ENCODE data around the gene OTOGL. TPM values are rescaled to one million over a fixed set of nuclear protein-coding genes. Genes with fewer than 3 reads are reported as not detected.

The OTOGL gene
- total RNA-seq, 4 donors from 2014 or later, result 0.21 to 0.60 (median 0.44) TPM; not detected in 1

- Histone ChIP-seq H3K27me3 (no peaks in the 10 kb centered on the region), H3K4me1 (peaks cover 0 to 13% (median 4%) of the 10 kb centered on the region in 4 donors), H3K36me3 (no peaks in the 10 kb centered on the region), H3K4me3 (no peak overlapping the region), H3K27ac (no peak overlapping the region), H3K9me3 (no peaks in the 10 kb centered on the region)
- 18 to 22% methylated on average over 3 of the region's 3 CpGs for WGBS, 2 donors
- no peak for DNase-seq (ENCODE audit: low spot score in 2 of 2)
- no peak for TF ChIP-seq EP300 (IDR thresholded peaks at IDR 0.05)
- no peak for TF ChIP-seq CTCF (IDR thresholded peaks at IDR 0.05)
- no peak for TF ChIP-seq POLR2A (IDR thresholded peaks at IDR 0.05)
Observed at GRCh38 chr12:80230068-80230467, 130.7 kb downstream of the OTOGL start.

- H3K27ac ChIP-seq, result no peak overlapping the region
- H3K27me3 ChIP-seq, result no peaks in the 10 kb centered on the region
- H3K4me1 ChIP-seq, result peaks cover 0 to 13% (median 4%) of the 10 kb centered on the region in 4 donors
- WGBS, 2 donors, result 55 to 75% methylated on average over 1 of the region's 1 CpG
- no peak overlapping the region for H3K4me3 ChIP-seq
- no peaks in the 10 kb centered on the region for H3K9me3 ChIP-seq
- no peak for DNase-seq (ENCODE audit: low spot score in 2 of 2)
- no peak for TF ChIP-seq EP300 (IDR thresholded peaks at IDR 0.05)
- no peak for TF ChIP-seq POLR2A (IDR thresholded peaks at IDR 0.05)
- no peak for TF ChIP-seq CTCF (IDR thresholded peaks at IDR 0.05)
- no peaks in the 10 kb centered on the region for H3K36me3 ChIP-seq
Observed at GRCh38 chr12:80232837-80233236, 133.5 kb downstream of the OTOGL start.

- Histone ChIP-seq H3K27ac (no peak overlapping the region), H3K9me3 (no peaks in the 10 kb centered on the region), H3K4me3 (no peak overlapping the region), H3K4me1 (peaks cover 0 to 13% (median 4%) of the 10 kb centered on the region in 4 donors), H3K27me3 (no peaks in the 10 kb centered on the region), H3K36me3 (no peaks in the 10 kb centered on the region)
- no peak for DNase-seq (ENCODE audit: low spot score in 2 of 2)
- TF ChIP-seq EP300 (IDR thresholded peaks at IDR 0.05) (no peak), CTCF (IDR thresholded peaks at IDR 0.05) (no peak)
Observed at GRCh38 chr12:80233926-80234325, 134.6 kb downstream of the OTOGL start.

GRCh38 chr12:80234667-80235066 lies 135.3 kb downstream of the OTOGL start:
- 72 to 74% methylated on average over 3 of the region's 3 CpGs for WGBS, 2 donors
- Histone ChIP-seq H3K27ac (no peak overlapping the region), H3K27me3 (no peaks in the 10 kb centered on the region), H3K36me3 (no peaks in the 10 kb centered on the region), H3K9me3 (no peaks in the 10 kb centered on the region), H3K4me1 (peaks cover 0 to 9% (median 3%) of the 10 kb centered on the region in 4 donors), H3K4me3 (no peak overlapping the region)
- DNase-seq (ENCODE audit: low spot score in 2 of 2), result no peak
- TF ChIP-seq CTCF (IDR thresholded peaks at IDR 0.05), result no peak
- no peak for TF ChIP-seq POLR2A (IDR thresholded peaks at IDR 0.05)
- TF ChIP-seq EP300 (IDR thresholded peaks at IDR 0.05), result no peak

GRCh38 chr12:80235944-80236343 lies 136.6 kb downstream of the OTOGL start:
- Histone ChIP-seq H3K9me3 (peaks cover 0 to 3% (median 0%) of the 10 kb centered on the region in 4 donors), H3K27ac (no peak overlapping the region), H3K4me3 (no peak overlapping the region), H3K4me1 (no peaks in the 10 kb centered on the region), H3K36me3 (no peaks in the 10 kb centered on the region), H3K27me3 (no peaks in the 10 kb centered on the region)
- TF ChIP-seq EP300 (IDR thresholded peaks at IDR 0.05), result no peak
- TF ChIP-seq POLR2A (IDR thresholded peaks at IDR 0.05), result no peak
- TF ChIP-seq CTCF (IDR thresholded peaks at IDR 0.05), result no peak
- no peak for DNase-seq (ENCODE audit: low spot score in 2 of 2)

All from tibial nerve (tissue), 4 donors.